GM19035 (cell line): ENCODE results near the gene CDH4.

ENCODE experiments used
- ATAC-seq: cut with Tn5 transposase; IDR thresholded peaks from one replicate; pipeline ENCODE4 v1.9.1; 2021; ENCODE audit not compliant: unreplicated experiment

Gene CDH4

GRCh38 chr20:61861054-61861841 lies 609.2 kb downstream of the CDH4 start:
- ATAC-seq: no peak

DNA sequence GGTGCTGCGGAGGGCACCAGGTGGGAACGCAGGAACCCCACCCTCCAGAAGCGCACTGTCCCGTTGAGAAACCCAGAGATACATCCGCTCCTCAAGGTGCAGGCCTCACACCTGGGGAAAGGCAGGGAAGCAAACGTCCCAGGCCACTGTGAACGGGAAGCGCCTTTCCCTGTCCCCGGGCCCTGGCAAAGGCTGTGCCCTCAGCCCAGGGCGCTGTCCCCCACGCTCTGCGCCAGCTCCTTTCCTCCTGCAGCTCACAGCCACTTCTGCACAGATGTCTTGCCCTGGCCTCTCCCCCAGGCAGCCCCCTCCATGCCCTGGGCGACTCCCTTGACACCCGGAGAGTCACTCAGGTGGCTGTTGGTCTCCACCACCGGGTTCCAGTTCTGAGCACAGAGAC lies 609.8 kb downstream of the CDH4 start:
- no peak for ATAC-seq

GRCh38 chr20:61862881-61863280 lies 610.8 kb downstream of the CDH4 start:
- ATAC-seq: no peak

DNA sequence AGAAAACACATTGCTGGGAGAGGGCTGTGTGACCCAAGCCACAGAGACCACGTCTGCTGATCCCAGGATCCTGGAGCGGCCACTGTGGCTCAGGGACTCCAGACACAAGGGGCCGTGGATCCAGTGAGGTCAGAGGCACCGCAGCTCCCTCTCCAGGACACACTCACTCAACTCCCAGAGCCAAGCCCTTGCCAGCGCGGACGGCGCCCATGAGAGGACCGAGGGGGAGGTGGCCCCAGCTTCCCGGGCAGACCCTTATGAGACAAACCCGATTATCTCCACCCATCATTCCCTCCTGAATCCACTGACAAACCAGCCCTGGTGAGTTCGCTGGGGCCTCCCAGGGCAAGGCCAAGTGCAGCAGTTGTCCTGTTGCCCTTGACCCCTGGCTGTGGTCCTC lies 612.4 kb downstream of the CDH4 start:
- no peak for ATAC-seq

DNA sequence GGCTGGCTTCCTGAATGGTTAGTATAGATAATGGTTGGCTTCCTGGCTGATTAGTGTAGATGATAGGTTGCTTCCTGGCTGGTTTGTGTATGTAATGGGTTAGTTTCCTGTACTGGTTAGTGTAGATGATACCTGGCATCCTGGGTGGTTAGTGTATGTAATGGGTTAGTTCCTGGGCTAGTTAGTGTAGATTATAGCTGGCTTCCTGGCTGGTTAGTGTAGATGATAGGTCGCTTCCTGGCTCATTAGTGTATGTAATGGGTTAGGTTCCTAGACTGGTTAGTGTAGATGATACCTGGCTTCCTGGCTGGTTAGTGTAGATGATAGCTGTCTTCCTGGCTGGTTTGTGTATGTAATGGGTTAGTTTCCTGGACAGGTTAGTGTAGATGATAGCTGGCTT lies 613.3 kb downstream of the CDH4 start:
- no peak for ATAC-seq

DNA sequence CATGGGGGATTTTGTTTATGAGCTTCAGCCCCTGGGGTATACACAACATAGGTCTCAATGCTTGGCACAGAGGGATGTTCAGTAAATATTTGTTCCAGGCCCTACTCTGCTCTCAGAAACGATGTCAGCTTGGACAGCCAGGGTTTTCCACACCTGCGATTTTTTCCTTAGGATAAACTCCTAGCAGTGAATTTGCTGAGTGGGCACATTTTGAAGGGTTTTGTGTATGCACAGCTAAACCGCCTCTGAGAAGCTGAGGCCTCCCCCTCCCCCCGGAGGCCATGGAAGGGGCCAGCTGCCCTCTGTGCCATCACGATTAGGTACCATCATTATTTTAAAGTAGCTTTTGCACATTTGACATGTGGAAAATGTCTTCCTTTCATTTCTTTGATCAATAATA lies 614.1 kb downstream of the CDH4 start:
- ATAC-seq: no peak

- ATAC-seq: no peak
Measured at GRCh38 chr20:61868006-61868405, 615.9 kb downstream of the CDH4 start.

GRCh38 chr20:61868466-61869090 lies 616.5 kb downstream of the CDH4 start:
- no peak for ATAC-seq

- no peak for ATAC-seq
Measured at GRCh38 chr20:61869750-61870507, 617.9 kb downstream of the CDH4 start.

- ATAC-seq: no peak
Measured at GRCh38 chr20:61871160-61871559, 619.1 kb downstream of the CDH4 start.

- no peak for ATAC-seq
Measured at GRCh38 chr20:61871913-61872312, 619.9 kb downstream of the CDH4 start.

DNA sequence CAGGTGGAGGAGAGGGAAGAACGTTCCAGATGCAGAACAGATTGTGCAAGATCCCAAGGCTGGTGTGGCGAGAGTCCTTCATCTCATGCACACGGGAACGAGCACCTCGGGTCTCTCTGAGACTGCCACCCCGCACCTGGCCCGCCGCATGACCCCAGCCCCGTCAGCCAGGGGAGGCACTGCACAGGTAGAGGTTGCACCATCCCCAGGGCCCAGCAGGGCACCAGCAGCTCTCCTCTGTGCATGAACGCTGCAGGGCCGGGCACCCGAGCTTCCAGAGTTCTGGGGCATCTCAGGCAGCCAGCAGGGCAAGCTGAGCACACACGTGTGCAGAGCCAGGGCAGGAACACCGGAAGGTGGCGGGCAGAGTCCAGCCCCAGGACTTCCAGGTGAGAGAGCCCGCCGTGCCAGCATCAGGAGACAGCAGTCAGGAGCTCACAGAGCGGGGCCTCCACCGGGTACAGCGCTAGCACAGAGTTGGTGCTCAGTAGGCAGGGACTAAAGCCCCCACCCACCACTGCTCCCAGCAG lies 620.4 kb downstream of the CDH4 start:
- ATAC-seq: no peak

DNA sequence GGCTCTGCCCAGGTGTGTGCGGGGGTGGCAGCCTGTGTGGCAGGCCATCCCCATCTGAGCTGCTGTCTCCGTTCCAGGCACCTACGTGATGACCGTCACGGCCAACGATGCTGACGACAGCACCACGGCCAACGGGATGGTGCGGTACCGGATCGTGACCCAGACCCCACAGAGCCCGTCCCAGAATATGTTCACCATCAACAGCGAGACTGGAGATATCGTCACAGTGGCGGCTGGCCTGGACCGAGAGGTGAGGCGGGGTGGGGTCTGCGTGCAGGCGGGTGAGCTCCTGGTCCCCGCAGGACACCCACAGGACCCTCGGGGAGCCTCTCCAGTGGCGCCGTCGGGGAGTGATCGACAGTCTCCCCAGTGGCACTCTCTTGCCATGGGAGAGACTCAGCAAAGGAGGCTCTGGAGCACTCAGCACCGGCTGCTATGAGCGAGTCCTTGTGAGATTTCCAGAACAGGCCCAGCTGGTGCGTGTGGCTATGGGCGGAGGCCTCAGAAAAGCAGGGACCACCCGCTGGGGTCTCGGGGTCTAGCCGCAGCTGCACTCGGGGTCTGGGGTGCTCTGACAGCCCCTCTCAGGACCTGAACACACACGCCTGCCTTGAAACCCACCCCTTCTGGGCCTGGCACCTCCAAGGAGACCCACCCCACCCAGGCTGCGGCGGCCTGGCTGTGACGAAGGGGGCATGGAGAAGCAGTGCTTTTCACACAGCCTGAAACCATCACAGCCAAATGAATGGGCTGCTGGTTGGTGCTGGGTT lies 621.8 kb downstream of the CDH4 start:
- no peak for ATAC-seq

- no peak for ATAC-seq
Measured at GRCh38 chr20:61874421-61875068, 622.5 kb downstream of the CDH4 start.

DNA sequence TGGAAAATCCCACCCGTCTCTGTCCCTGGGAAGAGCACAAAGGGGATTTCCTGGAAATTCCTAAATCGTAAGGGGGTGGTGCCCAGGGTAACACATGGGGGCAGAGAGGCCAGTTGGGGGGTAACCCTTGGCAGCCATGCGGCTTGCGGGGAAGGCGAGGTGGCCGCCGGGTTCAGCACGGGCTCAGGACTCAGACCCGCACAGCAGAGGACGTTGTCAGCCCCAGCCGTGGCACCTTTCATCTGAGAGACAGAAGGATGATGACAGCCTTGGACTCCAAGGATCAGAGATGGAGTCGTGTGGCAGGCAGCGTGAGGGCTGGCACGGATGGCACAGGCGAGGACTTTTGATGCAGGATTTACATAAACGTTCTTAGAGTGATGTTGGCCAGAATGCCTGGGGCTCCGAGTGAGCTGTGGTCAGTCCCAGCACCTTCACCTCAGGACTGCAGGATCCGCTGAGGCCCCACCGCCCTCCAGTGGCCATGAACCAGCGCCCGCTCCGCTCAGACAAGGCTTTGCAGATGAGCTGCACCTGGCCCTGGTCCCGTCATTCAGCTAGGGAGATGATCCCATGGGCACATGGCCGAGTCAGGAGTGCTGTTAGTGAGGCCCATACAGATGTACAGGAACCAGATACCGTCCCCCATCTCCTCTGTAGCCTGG lies 623.3 kb downstream of the CDH4 start:
- no peak for ATAC-seq

DNA sequence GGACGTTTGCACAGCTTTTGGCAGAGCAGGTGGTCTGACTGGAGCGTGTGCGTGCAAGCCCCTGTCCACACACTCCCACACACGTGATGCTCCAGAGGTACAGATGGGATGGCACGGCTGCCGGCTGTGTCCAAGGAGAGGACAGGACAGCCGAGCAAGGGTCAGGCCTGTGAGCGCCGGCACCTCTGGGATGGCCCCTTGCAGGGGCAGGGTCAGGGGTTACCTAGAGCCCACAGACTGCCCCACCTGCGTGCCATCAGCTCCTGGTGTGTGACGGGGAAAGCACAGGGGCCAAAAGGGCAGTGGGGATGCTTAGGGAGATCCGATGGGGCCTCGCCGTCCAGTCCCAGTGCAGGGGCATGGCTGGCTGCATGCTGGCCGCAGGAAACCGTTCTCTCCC lies 623.9 kb downstream of the CDH4 start:
- no peak for ATAC-seq

GRCh38 chr20:61876952-61877728 lies 625.1 kb downstream of the CDH4 start:
- no peak for ATAC-seq

- ATAC-seq: no peak
Measured at GRCh38 chr20:61877776-61878477, 625.9 kb downstream of the CDH4 start.
